Measurements from ENCODE around the gene MAMSTR.

The MAMSTR gene

GRCh38 chr19:48702701-48703100 is 16.8 kb downstream of the MAMSTR start:
- Histone ChIP-seq H3K4ac (ENCODE audit: low read length) (no peak overlapping the region), H2BK15ac (ENCODE audit: low read length) (no peak overlapping the region), H3K14ac (ENCODE audit: low read length) (no peak overlapping the region), H2BK12ac (ENCODE audit: low read length) (no peak overlapping the region), H4K8ac (ENCODE audit: low read depth, low read length) (no peak overlapping the region), H3K18ac (ENCODE audit: low read length) (peak overlapping the region; percentile 38), H3K4me2 (ENCODE audit: insufficient read depth, low read length, poor library complexity, severe bottlenecking) (no peak overlapping the region), H3K23ac (ENCODE audit: low read depth, low read length, poor library complexity) (no peak overlapping the region), H2BK5ac (ENCODE audit: low read length) (no peak overlapping the region), H2AFZ (ENCODE audit: low read length) (no peak overlapping the region), H3K36me3 (replicated peaks in 1 of 2; ENCODE audit: control insufficient read depth in 2 of 2, insufficient read depth in 2 of 2, low read length in 2 of 2) (peaks cover 0 to 2% of the 10 kb centered on the region in 2 donors), H3K27me3 (ENCODE audit: control insufficient read depth in 3 of 3, insufficient read depth in 3 of 3, low read depth in 1 of 3, low read length in 3 of 3) (peaks cover 0 to 5% (median 0%) of the 10 kb centered on the region in 3 experiments), H3K27ac (replicated peaks; ENCODE audit: low read length) (no peak overlapping the region), H4K91ac (ENCODE audit: low read depth, low read length, poor library complexity) (no peak overlapping the region), H2BK120ac (ENCODE audit: low read depth, low read length) (no peak overlapping the region), H3K4me1 (ENCODE audit: control insufficient read depth in 2 of 2, insufficient read depth in 1 of 2, low read depth in 1 of 2, low read length in 2 of 2) (no peaks in the 10 kb centered on the region), H3K4me3 (ENCODE audit: low read length in 2 of 2) (no peak overlapping the region), H3K9me3 (replicated peaks in 1 of 2; ENCODE audit: control insufficient read depth in 2 of 2, insufficient read depth in 1 of 2, low read depth in 1 of 2, low read length in 2 of 2) (peaks cover 0 to 3% of the 10 kb centered on the region in 2 donors), H2AK5ac (ENCODE audit: low read depth, low read length) (no peak overlapping the region), H3K9ac (ENCODE audit: low read depth, low read length, poor library complexity) (no peak overlapping the region), H3K79me1 (ENCODE audit: low read depth, low read length) (no peaks in the 10 kb centered on the region)
- DNase-seq (ENCODE audit: low spot score), result no peak
- WGBS, 2 donors (ENCODE audit: extremely low coverage in 2 of 2, insufficient read length in 2 of 2, insufficient replicate concordance in 1 of 2), result no CpG with 5 or more reads among the region's 13 CpGs

GRCh38 chr19:48698046-48698445 is 21.5 kb downstream of the MAMSTR start:
- Histone ChIP-seq H3K9ac (ENCODE audit: low read depth, low read length, poor library complexity) (no peak overlapping the region), H3K14ac (ENCODE audit: low read length) (no peak overlapping the region)

DNA sequence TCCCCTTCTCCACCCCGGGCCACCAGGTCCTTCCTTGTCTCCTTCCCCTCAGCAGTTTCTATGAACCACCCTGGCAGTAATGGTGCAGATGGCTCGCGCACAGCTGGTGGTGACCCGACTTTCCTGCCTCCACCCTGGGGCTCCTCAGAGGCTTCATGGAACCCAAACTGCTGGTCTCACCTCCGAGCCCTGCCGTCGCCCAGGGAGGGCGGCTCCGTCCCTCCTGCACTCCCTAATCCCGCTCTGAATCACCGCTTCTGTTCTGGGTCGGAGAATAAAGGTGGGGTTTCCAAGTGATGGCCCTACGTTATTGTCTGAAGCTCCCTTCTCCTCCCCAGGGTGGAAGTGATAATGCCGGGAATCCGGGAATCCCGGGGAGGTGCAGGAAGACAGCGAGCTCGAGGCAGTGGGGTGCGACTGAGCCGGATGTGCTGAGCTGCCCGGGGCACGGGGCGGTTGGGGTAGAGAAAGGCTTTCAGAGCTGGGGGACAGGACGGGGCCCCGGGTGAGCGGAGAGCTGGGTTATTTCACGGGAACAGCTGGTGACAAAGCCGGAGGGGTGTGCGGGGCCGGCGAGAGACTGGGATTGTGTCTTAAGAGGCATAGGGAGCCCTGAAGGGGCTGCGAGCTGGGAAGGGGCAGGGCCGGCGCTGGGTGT is 23.0 kb downstream of the MAMSTR start:
- H2BK12ac ChIP-seq (ENCODE audit: low read length), result no peak overlapping the region
- H4K8ac ChIP-seq (ENCODE audit: low read depth, low read length), result peak overlapping the region; percentile 65
- no peak overlapping the region for H2BK120ac ChIP-seq (ENCODE audit: low read depth, low read length)
- peak overlapping the region; percentile 58 for H2BK15ac ChIP-seq (ENCODE audit: low read length)
- no peak overlapping the region for H3K4ac ChIP-seq (ENCODE audit: low read length)
- peaks cover 0 to 5% of the 10 kb centered on the region in 2 donors for H3K4me1 ChIP-seq (ENCODE audit: control insufficient read depth in 2 of 2, insufficient read depth in 1 of 2, low read depth in 1 of 2, low read length in 2 of 2)
- peaks cover 0 to 1% of the 10 kb centered on the region in 2 donors for H3K9me3 ChIP-seq (replicated peaks in 1 of 2; ENCODE audit: control insufficient read depth in 2 of 2, insufficient read depth in 1 of 2, low read depth in 1 of 2, low read length in 2 of 2)
- no peak overlapping the region for H3K27ac ChIP-seq (replicated peaks; ENCODE audit: low read length)
- H3K4me3 ChIP-seq (ENCODE audit: low read length in 2 of 2), result peak overlapping the region in 1 of 2 donors; percentile 46
- H4K91ac ChIP-seq (ENCODE audit: low read depth, low read length, poor library complexity), result no peak overlapping the region
- H3K36me3 ChIP-seq (replicated peaks in 1 of 2; ENCODE audit: control insufficient read depth in 2 of 2, insufficient read depth in 2 of 2, low read length in 2 of 2), result no peaks in the 10 kb centered on the region
- peak overlapping the region; percentile 71 for H3K14ac ChIP-seq (ENCODE audit: low read length)
- H2AFZ ChIP-seq (ENCODE audit: low read length), result peak overlapping the region; percentile 85
- H3K9ac ChIP-seq (ENCODE audit: low read depth, low read length, poor library complexity), result peak overlapping the region; percentile 66
- H3K27me3 ChIP-seq (ENCODE audit: control insufficient read depth in 3 of 3, insufficient read depth in 3 of 3, low read depth in 1 of 3, low read length in 3 of 3), result peaks cover 0 to 26% (median 16%) of the 10 kb centered on the region in 3 experiments
- peak overlapping the region; percentile 44 for H3K23ac ChIP-seq (ENCODE audit: low read depth, low read length, poor library complexity)
- peak overlapping the region; percentile 91 for H3K18ac ChIP-seq (ENCODE audit: low read length)
- H2BK5ac ChIP-seq (ENCODE audit: low read length), result no peak overlapping the region
- H2AK5ac ChIP-seq (ENCODE audit: low read depth, low read length), result peak overlapping the region; percentile 85
- no peaks in the 10 kb centered on the region for H3K79me1 ChIP-seq (ENCODE audit: low read depth, low read length)
- peak overlapping the region; percentile 67 for H3K4me2 ChIP-seq (ENCODE audit: insufficient read depth, low read length, poor library complexity, severe bottlenecking)
- WGBS, 2 donors (ENCODE audit: extremely low coverage in 2 of 2, insufficient read length in 2 of 2, insufficient replicate concordance in 1 of 2), result no CpG with 5 or more reads among the region's 34 CpGs
- no peak for DNase-seq (ENCODE audit: low spot score)

More at GRCh38 chr19:48698046-48698445, 21.5 kb downstream of the MAMSTR start:
- no peak overlapping the region for H3K4me3 ChIP-seq (ENCODE audit: low read length in 2 of 2)
- H2BK120ac ChIP-seq (ENCODE audit: low read depth, low read length), result no peak overlapping the region
- no CpG with 5 or more reads among the region's 4 CpGs for WGBS, 2 donors (ENCODE audit: extremely low coverage in 2 of 2, insufficient read length in 2 of 2, insufficient replicate concordance in 1 of 2)
- H3K4me1 ChIP-seq (ENCODE audit: control insufficient read depth in 2 of 2, insufficient read depth in 1 of 2, low read depth in 1 of 2, low read length in 2 of 2), result peaks cover 0 to 5% of the 10 kb centered on the region in 2 donors
- no peaks in the 10 kb centered on the region for H3K79me1 ChIP-seq (ENCODE audit: low read depth, low read length)
- H3K18ac ChIP-seq (ENCODE audit: low read length), result no peak overlapping the region
- no peak overlapping the region for H2BK12ac ChIP-seq (ENCODE audit: low read length)
- peaks cover 0 to 1% of the 10 kb centered on the region in 2 donors for H3K9me3 ChIP-seq (replicated peaks in 1 of 2; ENCODE audit: control insufficient read depth in 2 of 2, insufficient read depth in 1 of 2, low read depth in 1 of 2, low read length in 2 of 2)
- peak overlapping the region; percentile 47 for H2AK5ac ChIP-seq (ENCODE audit: low read depth, low read length)
- no peak overlapping the region for H4K8ac ChIP-seq (ENCODE audit: low read depth, low read length)
- peaks cover 0 to 2% of the 10 kb centered on the region in 2 donors for H3K36me3 ChIP-seq (replicated peaks in 1 of 2; ENCODE audit: control insufficient read depth in 2 of 2, insufficient read depth in 2 of 2, low read length in 2 of 2)
- no peak overlapping the region for H3K4ac ChIP-seq (ENCODE audit: low read length)
- no peak overlapping the region for H3K23ac ChIP-seq (ENCODE audit: low read depth, low read length, poor library complexity)
- peaks cover 0 to 26% (median 16%) of the 10 kb centered on the region in 3 experiments for H3K27me3 ChIP-seq (ENCODE audit: control insufficient read depth in 3 of 3, insufficient read depth in 3 of 3, low read depth in 1 of 3, low read length in 3 of 3)
- H3K4me2 ChIP-seq (ENCODE audit: insufficient read depth, low read length, poor library complexity, severe bottlenecking), result no peak overlapping the region
- DNase-seq (ENCODE audit: low spot score), result no peak
- H4K91ac ChIP-seq (ENCODE audit: low read depth, low read length, poor library complexity), result no peak overlapping the region
- no peak overlapping the region for H2BK5ac ChIP-seq (ENCODE audit: low read length)
- no peak overlapping the region for H3K27ac ChIP-seq (replicated peaks; ENCODE audit: low read length)
- no peak overlapping the region for H2BK15ac ChIP-seq (ENCODE audit: low read length)
- no peak overlapping the region for H2AFZ ChIP-seq (ENCODE audit: low read length)

GRCh38 chr19:48695743-48696352 is 23.7 kb downstream of the MAMSTR start, which contains the start of gene FUT2:
TSS of gene FUT2 (plus strand) at chr19:48695971. CDS start at chr19:48702957, 6,986 bp downstream.
- H3K4me3 ChIP-seq (ENCODE audit: low read length in 2 of 2), result peak within 1 kb of the TSS in 1 of 2 donors; percentile 46
- no peak within 1 kb of the TSS for H3K27ac ChIP-seq (replicated peaks; ENCODE audit: low read length)
- peak within 1 kb of the TSS; percentile 91 for H3K18ac ChIP-seq (ENCODE audit: low read length)
- peak within 1 kb of the TSS; percentile 10 for H3K4ac ChIP-seq (ENCODE audit: low read length)
- H3K36me3 ChIP-seq (replicated peaks in 1 of 2; ENCODE audit: control insufficient read depth in 2 of 2, insufficient read depth in 2 of 2, low read length in 2 of 2), result no peaks in the 10 kb centered on the region
- no peaks in the 10 kb centered on the region for H3K79me1 ChIP-seq (ENCODE audit: low read depth, low read length)
- peak within 1 kb of the TSS; percentile 85 for H2AFZ ChIP-seq (ENCODE audit: low read length)
- H3K9me3 ChIP-seq (replicated peaks in 1 of 2; ENCODE audit: control insufficient read depth in 2 of 2, insufficient read depth in 1 of 2, low read depth in 1 of 2, low read length in 2 of 2), result peaks cover 0 to 1% of the 10 kb centered on the region in 2 donors
- H2BK120ac ChIP-seq (ENCODE audit: low read depth, low read length), result no peak within 1 kb of the TSS
- DNase-seq (ENCODE audit: low spot score), result no peak
- H2BK5ac ChIP-seq (ENCODE audit: low read length), result no peak within 1 kb of the TSS
- H4K91ac ChIP-seq (ENCODE audit: low read depth, low read length, poor library complexity), result no peak within 1 kb of the TSS
- WGBS, 2 donors (ENCODE audit: extremely low coverage in 2 of 2, insufficient read length in 2 of 2, insufficient replicate concordance in 1 of 2), result no CpG with 5 or more reads among the region's 16 CpGs
- peak within 1 kb of the TSS; percentile 67 for H3K4me2 ChIP-seq (ENCODE audit: insufficient read depth, low read length, poor library complexity, severe bottlenecking)
- H3K27me3 ChIP-seq (ENCODE audit: control insufficient read depth in 3 of 3, insufficient read depth in 3 of 3, low read depth in 1 of 3, low read length in 3 of 3), result peaks cover 0 to 26% (median 16%) of the 10 kb centered on the region in 3 experiments
- H3K14ac ChIP-seq (ENCODE audit: low read length), result peak within 1 kb of the TSS; percentile 71
- peak within 1 kb of the TSS; percentile 99 for H4K8ac ChIP-seq (ENCODE audit: low read depth, low read length)
- H3K23ac ChIP-seq (ENCODE audit: low read depth, low read length, poor library complexity), result peak within 1 kb of the TSS; percentile 44
- peak within 1 kb of the TSS; percentile 58 for H2BK15ac ChIP-seq (ENCODE audit: low read length)
- no peak within 1 kb of the TSS for H2BK12ac ChIP-seq (ENCODE audit: low read length)
- peak within 1 kb of the TSS; percentile 85 for H2AK5ac ChIP-seq (ENCODE audit: low read depth, low read length)
- peaks cover 0 to 5% of the 10 kb centered on the region in 2 donors for H3K4me1 ChIP-seq (ENCODE audit: control insufficient read depth in 2 of 2, insufficient read depth in 1 of 2, low read depth in 1 of 2, low read length in 2 of 2)
- H3K9ac ChIP-seq (ENCODE audit: low read depth, low read length, poor library complexity), result peak within 1 kb of the TSS; percentile 66
